K562 (cell line): Measurements from ENCODE around the gene CCDC78. TPM values are rescaled to one million over a fixed set of nuclear protein-coding genes. Genes with fewer than 3 reads are reported as not detected.

ENCODE experiments used
- ARHGAP35 ChIP-seq: fragments of 450-650 bp; IDR thresholded peaks from 2 replicates; pipeline ENCODE4 v1.6.1; 2018; ENCODE audit not compliant: partially characterized antibody
- CHD1 ChIP-seq: fragments of 200-600 bp; sonication (generic); IDR thresholded peaks from one replicate; pipeline ENCODE4 v1.6.1; 2012; ENCODE audit warnings: mild to moderate bottlenecking, moderate library complexity, low read length, inconsistent platforms
- CREM ChIP-seq: IDR thresholded peaks from 2 replicates; pipeline ENCODE4 v1.6.1; 2014; ENCODE audit warnings: antibody characterized with exemption, low read depth
- CTBP1 ChIP-seq: fragments of 450-650 bp; IDR thresholded peaks from 2 replicates; pipeline ENCODE4 v1.6.1; 2016; ENCODE audit warnings: borderline replicate concordance
- EGR1 ChIP-seq: fragments of 450-650 bp; conservative IDR thresholded peaks from 2 replicates; pipeline ENCODE4 v1.6.1; 2017; ENCODE audit warnings: mild to moderate bottlenecking
- JUND ChIP-seq, 2 experiments: IDR thresholded peaks; 2 replicates in 1 of 2; 3 replicates in 1 of 2; pipeline ENCODE4 v1.6.1; 2011; ENCODE audit warnings: borderline replicate concordance in 2 of 2, low read depth in 2 of 2, low read length in 2 of 2, improper control_type of control experiment in 1 of 2, missing biosample characterization in 1 of 2, missing genetic modification characterization in 1 of 2, missing genetic modification reagents in 1 of 2
- KAT7 ChIP-seq: sonication (generic); formaldehyde crosslinking; IDR thresholded peaks from 2 replicates; pipeline ENCODE4 v1.8.0; 2022; ENCODE audit warnings: missing genetic modification reagents, mild to moderate bottlenecking, borderline replicate concordance
- MYBL2 ChIP-seq, 2 experiments: fragments of 450-650 bp in 1 of 2; sonication (generic) in 1 of 2; formaldehyde crosslinking in 1 of 2; IDR thresholded peaks; 2 replicates each; pipeline versions ENCODE4 v1.6.1 to v1.8.1; 2017 to 2022; ENCODE audit warnings: borderline replicate concordance in 1 of 2, inconsistent platforms in 1 of 2, low read depth in 1 of 2, mild to moderate bottlenecking in 1 of 2, missing genetic modification reagents in 1 of 2, moderate library complexity in 1 of 2
- MYC ChIP-seq, 2 experiments: fragments of 250-450 bp in 1 of 2; sonication (Bioruptor Pico) in 1 of 2; IDR thresholded peaks; 2 replicates each; pipeline versions ENCODE4 v1.5.1 to v1.6.1; 2012 to 2021; ENCODE audit warnings: low read depth in 2 of 2, borderline replicate concordance in 1 of 2, improper control_type of control experiment in 1 of 2, low read length in 1 of 2, mild to moderate bottlenecking in 1 of 2, moderate library complexity in 1 of 2
- MYNN ChIP-seq, 2 experiments: sonication (generic); formaldehyde crosslinking in 1 of 2; IDR thresholded peaks; 2 replicates each; pipeline versions ENCODE4 v1.5.0 to v1.6.1; 2016 to 2020; ENCODE audit warnings: antibody characterized with exemption in 1 of 2, missing genetic modification reagents in 1 of 2
- PCBP2 ChIP-seq: fragments of 200-400 bp; formaldehyde crosslinking; IDR thresholded peaks from 2 replicates; pipeline ENCODE4 v1.6.1; 2018; ENCODE audit warnings: low read length, low read depth, mild to moderate bottlenecking, moderate library complexity; ENCODE audit not compliant: poor library complexity, severe bottlenecking
- RBM17 ChIP-seq: fragments of 200-400 bp; formaldehyde crosslinking; IDR thresholded peaks from 2 replicates; pipeline ENCODE4 v1.6.1; 2017; ENCODE audit warnings: low read depth, mild to moderate bottlenecking, low read length, borderline replicate concordance
- SAFB ChIP-seq: fragments of 200-400 bp; formaldehyde crosslinking; IDR thresholded peaks from 2 replicates; pipeline ENCODE4 v1.6.1; 2017; ENCODE audit warnings: low read depth, low read length, borderline replicate concordance
- TCF7 ChIP-seq: sonication (generic); IDR thresholded peaks from 2 replicates; pipeline ENCODE4 v1.6.1; 2016; ENCODE audit warnings: antibody characterized with exemption, borderline replicate concordance
- ZBTB7A ChIP-seq: IDR thresholded peaks from 2 replicates; pipeline ENCODE4 v1.6.1; 2011; ENCODE audit warnings: low read depth, mild to moderate bottlenecking, low read length, moderate library complexity, borderline replicate concordance; ENCODE audit not compliant: control insufficient read depth
- ZBTB8A ChIP-seq: fragments of 450-650 bp; IDR thresholded peaks from 2 replicates; pipeline ENCODE4 v1.6.1; 2018; ENCODE audit warnings: mild to moderate bottlenecking, moderate library complexity; ENCODE audit not compliant: partially characterized antibody
- ZNF174 ChIP-seq: fragments of 250-450 bp; sonication (Bioruptor Pico); IDR thresholded peaks from 2 replicates; pipeline ENCODE4 v1.4.0; 2020; ENCODE audit warnings: mild to moderate bottlenecking
- ZNF347 ChIP-seq: fragments of 450-650 bp; formaldehyde crosslinking; IDR thresholded peaks from 2 replicates; pipeline ENCODE4 v1.4.0; 2020; ENCODE audit warnings: low read depth, mild to moderate bottlenecking, moderate library complexity
- ZNF57 ChIP-seq: fragments of 450-650 bp; formaldehyde crosslinking; IDR thresholded peaks from 2 replicates; pipeline ENCODE4 v1.4.0; 2020; ENCODE audit warnings: mild to moderate bottlenecking, moderate library complexity
- polyA plus RNA-seq, 8 experiments: library from polyadenylated mRNA; depleted of rRNA in 4 of 8; stranded (reverse) in 5 of 8; unstranded in 3 of 8; fragments of >200 nt; fragmentation: Nextera tagmentation in 2 of 8; fragmentation: Illumina TruSeq in 1 of 8; extraction: Ambion mirVana in 2 of 8; extraction: Trizol in 1 of 8; gene quantifications; 2 replicates each; pipeline versions ENCODE4 v1.2.1 to v1.2.3, GENCODE V29; 2011 to 2014; ENCODE audit warnings: inconsistent platforms in 1 of 8, missing spikeins in 1 of 8
- total RNA-seq, 7 experiments: library from RNA; depleted of rRNA in 6 of 7; stranded (reverse); fragments of >200 nt in 6 of 7; fragmentation: Illumina TruSeq in 2 of 7; extraction: Trizol in 2 of 7; gene quantifications; 2 replicates each; pipeline versions ENCODE4 v1.2.1 to v1.2.3, GENCODE V29; 2011 to 2021; ENCODE audit warnings: low replicate concordance in 1 of 7
- TF ChIP-seq, protein P1 (sequence below): sonication (generic); formaldehyde crosslinking; IDR thresholded peaks from 2 replicates; pipeline ENCODE4 v1.8.1; 2023; ENCODE audit warnings: mild to moderate bottlenecking, missing genetic modification reagents
- TF ChIP-seq, protein P2 (sequence below), 2 experiments: IDR thresholded peaks; 2 replicates each; pipeline ENCODE4 v1.6.1; 2012; ENCODE audit warnings: improper control_type of control experiment in 2 of 2, low read depth in 2 of 2, low read length in 2 of 2, borderline replicate concordance in 1 of 2

Gene CCDC78
- total and polyA plus RNA-seq, 9 of the 15 experiments (the other 6 are each of a cell fraction or from before 2014, with no cell fraction given): 0.24 to 17.7 (median 2.9) TPM

DNA sequence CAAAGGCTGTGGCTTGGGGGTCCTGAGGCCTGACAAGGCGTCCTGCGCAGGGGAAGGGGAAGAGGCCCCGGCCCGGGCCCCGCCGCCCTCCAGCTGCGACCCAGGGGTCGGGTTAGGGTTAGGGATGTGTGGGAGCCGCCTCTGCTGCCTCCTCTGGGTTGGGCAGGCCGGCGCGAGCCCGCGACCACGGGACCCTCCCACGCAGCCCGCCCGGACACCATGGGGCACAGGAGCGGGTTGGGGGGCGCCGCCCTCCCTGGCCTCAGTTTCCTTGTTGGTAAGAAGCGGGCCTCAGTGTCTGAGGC, 14.2 kb upstream of the CCDC78 start (continued):
- TF ChIP-seq ZBTB8A: no peak
- 0 out of 2 replicates have a peak, but pooled peaks have one; percentile 57 for TF ChIP-seq ZBTB7A
- no peak for TF ChIP-seq ZNF174 (CRISPR knock-in tag)
- no peak for TF ChIP-seq PCBP2
- TF ChIP-seq KAT7 (CRISPR knock-in tag): 0 out of 2 replicates have a peak, but pooled peaks have one; percentile 7
- no peak for TF ChIP-seq CTBP1
- TF ChIP-seq JUND (IDR thresholded peaks at IDR 0.05; ENCODE audit: borderline replicate concordance, low read depth, low read length): no peak
- TF ChIP-seq JUND (tag; IDR thresholded peaks at IDR 0.05; ENCODE audit: borderline replicate concordance, low read depth, low read length): no peak
- no peak for TF ChIP-seq MYNN (IDR thresholded peaks at IDR 0.05)
- TF ChIP-seq MYNN (CRISPR knock-in tag; IDR thresholded peaks at IDR 0.05): no peak
- no peak for TF ChIP-seq MYBL2 (IDR thresholded peaks at IDR 0.05; ENCODE audit: low read depth)
- TF ChIP-seq MYBL2 (CRISPR knock-in tag; IDR thresholded peaks at IDR 0.05; ENCODE audit: borderline replicate concordance): no peak
- no peak for TF ChIP-seq CREM
- TF ChIP-seq ZNF347: no peak
- TF ChIP-seq, protein P1, sequence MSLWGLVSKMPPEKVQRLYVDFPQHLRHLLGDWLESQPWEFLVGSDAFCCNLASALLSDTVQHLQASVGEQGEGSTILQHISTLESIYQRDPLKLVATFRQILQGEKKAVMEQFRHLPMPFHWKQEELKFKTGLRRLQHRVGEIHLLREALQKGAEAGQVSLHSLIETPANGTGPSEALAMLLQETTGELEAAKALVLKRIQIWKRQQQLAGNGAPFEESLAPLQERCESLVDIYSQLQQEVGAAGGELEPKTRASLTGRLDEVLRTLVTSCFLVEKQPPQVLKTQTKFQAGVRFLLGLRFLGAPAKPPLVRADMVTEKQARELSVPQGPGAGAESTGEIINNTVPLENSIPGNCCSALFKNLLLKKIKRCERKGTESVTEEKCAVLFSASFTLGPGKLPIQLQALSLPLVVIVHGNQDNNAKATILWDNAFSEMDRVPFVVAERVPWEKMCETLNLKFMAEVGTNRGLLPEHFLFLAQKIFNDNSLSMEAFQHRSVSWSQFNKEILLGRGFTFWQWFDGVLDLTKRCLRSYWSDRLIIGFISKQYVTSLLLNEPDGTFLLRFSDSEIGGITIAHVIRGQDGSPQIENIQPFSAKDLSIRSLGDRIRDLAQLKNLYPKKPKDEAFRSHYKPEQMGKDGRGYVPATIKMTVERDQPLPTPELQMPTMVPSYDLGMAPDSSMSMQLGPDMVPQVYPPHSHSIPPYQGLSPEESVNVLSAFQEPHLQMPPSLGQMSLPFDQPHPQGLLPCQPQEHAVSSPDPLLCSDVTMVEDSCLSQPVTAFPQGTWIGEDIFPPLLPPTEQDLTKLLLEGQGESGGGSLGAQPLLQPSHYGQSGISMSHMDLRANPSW (CRISPR knock-in tag): no peak
- no peak for TF ChIP-seq RBM17
- no peak for TF ChIP-seq ZNF57 (CRISPR knock-in tag)
- TF ChIP-seq, protein P2, sequence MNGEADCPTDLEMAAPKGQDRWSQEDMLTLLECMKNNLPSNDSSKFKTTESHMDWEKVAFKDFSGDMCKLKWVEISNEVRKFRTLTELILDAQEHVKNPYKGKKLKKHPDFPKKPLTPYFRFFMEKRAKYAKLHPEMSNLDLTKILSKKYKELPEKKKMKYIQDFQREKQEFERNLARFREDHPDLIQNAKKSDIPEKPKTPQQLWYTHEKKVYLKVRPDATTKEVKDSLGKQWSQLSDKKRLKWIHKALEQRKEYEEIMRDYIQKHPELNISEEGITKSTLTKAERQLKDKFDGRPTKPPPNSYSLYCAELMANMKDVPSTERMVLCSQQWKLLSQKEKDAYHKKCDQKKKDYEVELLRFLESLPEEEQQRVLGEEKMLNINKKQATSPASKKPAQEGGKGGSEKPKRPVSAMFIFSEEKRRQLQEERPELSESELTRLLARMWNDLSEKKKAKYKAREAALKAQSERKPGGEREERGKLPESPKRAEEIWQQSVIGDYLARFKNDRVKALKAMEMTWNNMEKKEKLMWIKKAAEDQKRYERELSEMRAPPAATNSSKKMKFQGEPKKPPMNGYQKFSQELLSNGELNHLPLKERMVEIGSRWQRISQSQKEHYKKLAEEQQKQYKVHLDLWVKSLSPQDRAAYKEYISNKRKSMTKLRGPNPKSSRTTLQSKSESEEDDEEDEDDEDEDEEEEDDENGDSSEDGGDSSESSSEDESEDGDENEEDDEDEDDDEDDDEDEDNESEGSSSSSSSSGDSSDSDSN (IDR thresholded peaks at IDR 0.05; ENCODE audit: borderline replicate concordance in 1 of 2, low read depth in 2 of 2, low read length in 2 of 2): no peak
- no peak for TF ChIP-seq ARHGAP35
- TF ChIP-seq EGR1: peak; percentile 28; the same call in 1 of the 2 replicates
- TF ChIP-seq SAFB: 0 out of 2 replicates have a peak, but pooled peaks have one; percentile 12
- TF ChIP-seq CHD1: peak; percentile 35
- no peak for TF ChIP-seq MYC (IDR thresholded peaks at IDR 0.05; ENCODE audit: low read depth, low read length)
- TF ChIP-seq MYC (CRISPR knock-in tag; IDR thresholded peaks at IDR 0.05; ENCODE audit: borderline replicate concordance, low read depth): 0 out of 2 replicates have a peak, but pooled peaks have one; percentile 40
- no peak for TF ChIP-seq TCF7
